Small intestine (tissue), 7 donors: ENCODE results near the gene RASSF3. TPM values are rescaled to one million over a fixed set of nuclear protein-coding genes. Genes with fewer than 3 reads are reported as not detected.
A peak's percentile ranks its signal among the peaks of the same experiment; 100 is the strongest.

Experiments used
- DNase-seq, 2 donors: peaks; one replicate each; pipeline versions ENCODE4 v3.0.0 to v3.0.0-alpha.2; 2013
- FAIRE-seq: peaks from 2 replicates; lab custom pipeline; 2012; peaks lifted over from hg19 to GRCh38; lab: Jason Lieb, UNC
- H3K27ac ChIP-seq, 3 donors: one replicate each; pipeline ENCODE4 v1.5.1; 2013; ENCODE audit warnings: low read length in 2 of 3, mild to moderate bottlenecking in 2 of 3, control low read depth in 1 of 3, inconsistent platforms in 1 of 3, low read depth in 1 of 3, moderate library complexity in 1 of 3
- H3K27me3 ChIP-seq, 3 donors: one replicate each; pipeline ENCODE4 v1.6.1; 2013; ENCODE audit warnings: low read length in 3 of 3, inconsistent platforms in 1 of 3; ENCODE audit not compliant: control insufficient read depth in 3 of 3, insufficient read depth in 3 of 3
- H3K36me3 ChIP-seq, 3 donors: one replicate each; pipeline ENCODE4 v1.6.1; 2013; ENCODE audit warnings: low read length in 3 of 3, inconsistent platforms in 1 of 3, low read depth in 1 of 3, mild to moderate bottlenecking in 1 of 3, moderate library complexity in 1 of 3; ENCODE audit not compliant: control insufficient read depth in 3 of 3, insufficient read depth in 2 of 3
- H3K4me1 ChIP-seq, 3 donors: one replicate each; pipeline ENCODE4 v1.6.1; 2013; ENCODE audit warnings: low read length in 2 of 3, inconsistent platforms in 1 of 3, low read depth in 1 of 3, mild to moderate bottlenecking in 1 of 3, moderate library complexity in 1 of 3; ENCODE audit not compliant: control insufficient read depth in 3 of 3, insufficient read depth in 2 of 3
- H3K4me3 ChIP-seq, 3 donors: one replicate each; pipeline ENCODE4 v1.5.1; 2013; ENCODE audit warnings: low read length in 3 of 3, control low read depth in 1 of 3, inconsistent platforms in 1 of 3, low read depth in 1 of 3, mild to moderate bottlenecking in 1 of 3, moderate library complexity in 1 of 3
- H3K9me3 ChIP-seq, 2 donors: one replicate each; pipeline ENCODE4 v1.6.1; 2013; ENCODE audit warnings: low read depth in 1 of 2, low read length in 1 of 2; ENCODE audit not compliant: control insufficient read depth in 2 of 2, insufficient read depth in 1 of 2
- WGBS, 3 donors: extraction: QIAGEN DNeasy Blood & Tissue Kit; methylation state at CpG; one replicate each; pipeline ENCODE4 v1.1.7; 2013; 5-methylcytosine and 5-hydroxymethylcytosine counted together
- polyA plus RNA-seq, 4 donors: library from polyadenylated mRNA; stranded (reverse) in 3 of 4; unstranded in 1 of 4; fragments of 200-250 nt in 3 of 4; fragments of 120-200 nt in 1 of 4; gene quantifications; one replicate each; pipeline versions ENCODE4 v1.2.1 to v1.2.3, GENCODE V29; 2013
- donor health status: healthy with polysubstance abuse.
- donor health status: control.
- donor health status: control.
- donor health status: Bipolar disorder and iron deficiency.
- donor health status: healthy.

RASSF3 gene
- polyA plus RNA-seq, 4 donors = 14.9 to 23.3 (median 21.9) TPM

DNA sequence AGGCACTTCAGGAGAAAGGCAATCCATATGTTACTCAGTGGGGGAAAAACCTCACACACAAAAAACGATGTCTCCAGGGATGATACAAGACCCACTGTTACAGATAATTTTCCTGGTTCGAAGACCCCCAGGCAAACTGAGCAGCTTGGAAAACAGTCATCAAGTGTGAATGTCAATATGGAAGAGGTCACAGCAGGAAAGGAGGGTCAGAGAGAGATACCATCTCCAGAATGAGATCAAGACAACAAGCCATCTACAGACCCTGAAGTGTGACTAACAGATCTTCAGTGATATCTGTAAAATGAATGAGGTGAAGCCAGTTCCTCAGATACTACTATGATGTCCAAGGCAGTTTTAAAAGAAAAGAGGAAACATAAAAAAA is 120.3 kb downstream of the RASSF3 start:
- Histone ChIP-seq H3K36me3 (peaks cover 7 to 43% (median 16%) of the 10 kb centered on the region in 3 donors), H3K27ac (peak overlapping the region in 2 of 3 donors; percentile 8 to 76), H3K4me3 (no peak overlapping the region), H3K27me3 (no peaks in the 10 kb centered on the region), H3K9me3 (no peaks in the 10 kb centered on the region), H3K4me1 (no peaks in the 10 kb centered on the region)
- DNase-seq = no peak
- no peak for FAIRE-seq
- WGBS, 3 donors = 59 to 78% (median 71%) methylated on average over 2 of the region's 2 CpGs

DNA sequence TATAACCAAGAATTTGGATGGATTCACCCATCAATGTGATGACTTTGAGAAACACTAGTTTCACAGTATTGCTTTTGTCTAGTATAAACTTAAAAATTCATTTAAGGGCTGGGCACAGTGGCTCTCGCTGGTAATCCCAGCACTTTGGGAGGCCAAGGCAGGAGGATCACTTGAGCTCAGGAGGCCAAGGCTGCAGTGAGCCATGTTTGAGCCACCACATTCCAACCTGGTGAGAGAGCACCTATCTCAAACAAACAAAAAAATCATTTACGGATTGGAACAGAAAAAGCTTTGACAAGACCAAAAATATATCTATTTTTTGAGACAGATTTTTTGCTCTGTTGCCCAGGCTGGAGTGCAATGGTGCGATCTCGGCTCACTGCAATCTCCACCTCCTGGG is 121.4 kb downstream of the RASSF3 start:
- Histone ChIP-seq H3K4me1 (no peaks in the 10 kb centered on the region), H3K27ac (no peak overlapping the region), H3K4me3 (no peak overlapping the region), H3K27me3 (no peaks in the 10 kb centered on the region), H3K36me3 (peaks cover 10 to 42% (median 20%) of the 10 kb centered on the region in 3 donors), H3K9me3 (no peaks in the 10 kb centered on the region)
- no peak for DNase-seq
- no peak for FAIRE-seq
- 95 to 97% (median 96%) methylated on average over 4 of the region's 4 CpGs for WGBS, 3 donors

DNA sequence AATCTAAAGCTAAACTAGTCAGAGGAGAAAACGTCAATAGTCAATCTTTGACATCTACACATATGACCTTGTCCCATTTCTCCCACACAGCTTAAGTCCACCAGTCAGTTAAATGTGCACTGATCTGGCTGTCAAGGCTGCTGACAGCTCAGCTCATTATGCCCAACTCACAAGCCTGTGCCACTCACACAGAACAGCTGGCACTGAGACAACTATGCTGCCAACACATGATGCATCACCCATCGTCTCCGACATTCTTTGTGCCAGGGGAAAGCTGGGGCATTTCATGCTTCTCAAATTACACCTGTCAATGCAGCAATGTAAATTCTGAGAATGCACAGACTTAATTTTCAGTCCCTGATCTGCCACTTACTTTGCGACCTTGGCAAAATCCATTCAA is 123.6 kb downstream of the RASSF3 start:
- DNase-seq (no peak), FAIRE-seq (no peak)
- H3K27me3 ChIP-seq = no peaks in the 10 kb centered on the region
- no peaks in the 10 kb centered on the region for H3K9me3 ChIP-seq
- H3K27ac ChIP-seq = no peak overlapping the region
- H3K36me3 ChIP-seq = peaks cover 10 to 48% (median 11%) of the 10 kb centered on the region in 3 donors
- 82 to 89% (median 85%) methylated on average over 4 of the region's 4 CpGs for WGBS, 3 donors
- H3K4me1 ChIP-seq = no peaks in the 10 kb centered on the region
- no peak overlapping the region for H3K4me3 ChIP-seq

DNA sequence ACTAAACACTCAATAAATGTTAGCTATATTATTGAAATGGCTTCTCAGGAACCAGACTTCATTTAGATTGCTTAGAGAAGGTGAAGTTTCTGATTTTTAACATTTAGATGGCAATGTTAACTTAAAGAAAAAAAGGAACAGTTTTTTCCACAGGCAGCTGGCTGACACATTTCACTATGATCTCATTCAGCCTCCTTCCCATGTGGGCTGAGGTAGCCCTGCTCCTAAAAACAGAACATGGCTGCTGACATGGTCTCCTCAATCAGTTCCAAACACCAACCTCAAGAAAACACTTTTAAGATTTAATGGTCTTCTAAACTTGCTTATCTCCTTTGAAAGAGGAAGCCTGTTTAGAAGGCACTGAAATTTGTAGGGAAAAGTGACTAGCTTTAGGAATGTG is 125.1 kb downstream of the RASSF3 start:
- Histone ChIP-seq H3K4me3 (no peak overlapping the region), H3K4me1 (no peaks in the 10 kb centered on the region), H3K27me3 (no peaks in the 10 kb centered on the region), H3K27ac (no peak overlapping the region), H3K36me3 (peaks cover 12 to 55% (median 19%) of the 10 kb centered on the region in 3 donors), H3K9me3 (no peaks in the 10 kb centered on the region)
- FAIRE-seq = no peak
- no peak for DNase-seq

DNA sequence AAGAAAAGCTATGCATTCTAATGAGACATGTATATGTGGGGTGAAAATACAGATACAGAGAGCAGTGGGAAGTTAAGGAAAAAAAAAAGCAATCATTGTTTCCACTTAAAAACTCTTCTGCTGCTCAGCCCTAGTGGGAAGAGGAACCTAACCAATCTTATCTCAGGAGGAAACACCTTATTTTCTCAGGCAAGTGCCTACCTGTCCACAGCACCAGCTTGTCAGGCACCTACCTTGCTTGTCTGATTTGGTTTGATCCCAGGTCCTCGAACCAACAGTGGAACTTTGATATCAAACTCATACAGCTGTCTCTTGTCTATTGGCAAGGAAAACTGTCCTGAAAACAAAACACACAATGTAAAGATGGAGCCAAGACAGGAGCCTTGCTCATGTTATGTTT is 126.5 kb downstream of the RASSF3 start:
- H3K4me3 ChIP-seq = no peak overlapping the region
- 38 to 51% (median 45%) methylated on average over 1 of the region's 1 CpG for WGBS, 3 donors
- H3K9me3 ChIP-seq = no peaks in the 10 kb centered on the region
- no peak for FAIRE-seq
- H3K27ac ChIP-seq = no peak overlapping the region
- no peak for DNase-seq
- no peaks in the 10 kb centered on the region for H3K27me3 ChIP-seq
- H3K36me3 ChIP-seq = peaks cover 12 to 56% (median 20%) of the 10 kb centered on the region in 3 donors
- no peaks in the 10 kb centered on the region for H3K4me1 ChIP-seq

DNA sequence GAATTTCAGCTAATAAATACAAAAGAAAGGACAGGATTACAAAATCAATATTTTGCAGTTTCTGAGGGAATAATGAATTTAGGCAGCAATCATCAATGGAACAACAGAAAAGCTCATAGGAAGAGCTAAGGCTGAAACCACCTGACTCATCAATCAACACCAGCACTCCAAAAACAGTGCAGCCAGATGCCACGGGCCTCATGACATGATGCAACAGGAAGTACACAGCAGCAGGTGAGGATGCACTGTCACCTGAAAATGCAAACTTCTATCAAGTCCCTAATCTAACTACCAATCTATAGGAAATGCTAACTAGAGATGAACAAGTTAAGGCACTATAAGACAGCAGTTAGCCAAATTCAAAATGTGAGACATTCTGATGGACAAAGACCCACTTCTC is 127.2 kb downstream of the RASSF3 start:
- no peak overlapping the region for H3K4me3 ChIP-seq
- DNase-seq = no peak
- no peaks in the 10 kb centered on the region for H3K27me3 ChIP-seq
- no peaks in the 10 kb centered on the region for H3K9me3 ChIP-seq
- 37 to 52% (median 44%) methylated on average over 1 of the region's 1 CpG for WGBS, 3 donors
- no peak overlapping the region for H3K27ac ChIP-seq
- no peak for FAIRE-seq
- H3K4me1 ChIP-seq = no peaks in the 10 kb centered on the region
- H3K36me3 ChIP-seq = peaks cover 14 to 55% (median 23%) of the 10 kb centered on the region in 3 donors

GRCh38 chr12:64739778-64740177 is 129.5 kb downstream of the RASSF3 start:
- FAIRE-seq (no peak), DNase-seq (no peak)
- Histone ChIP-seq H3K36me3 (peaks cover 20 to 41% (median 27%) of the 10 kb centered on the region in 3 donors), H3K4me3 (no peak overlapping the region), H3K27me3 (no peaks in the 10 kb centered on the region), H3K9me3 (no peaks in the 10 kb centered on the region), H3K4me1 (peaks cover 0 to 7% (median 0%) of the 10 kb centered on the region in 3 donors), H3K27ac (no peak overlapping the region)
- WGBS, 3 donors = 89 to 93% (median 91%) methylated on average over 2 of the region's 2 CpGs

DNA sequence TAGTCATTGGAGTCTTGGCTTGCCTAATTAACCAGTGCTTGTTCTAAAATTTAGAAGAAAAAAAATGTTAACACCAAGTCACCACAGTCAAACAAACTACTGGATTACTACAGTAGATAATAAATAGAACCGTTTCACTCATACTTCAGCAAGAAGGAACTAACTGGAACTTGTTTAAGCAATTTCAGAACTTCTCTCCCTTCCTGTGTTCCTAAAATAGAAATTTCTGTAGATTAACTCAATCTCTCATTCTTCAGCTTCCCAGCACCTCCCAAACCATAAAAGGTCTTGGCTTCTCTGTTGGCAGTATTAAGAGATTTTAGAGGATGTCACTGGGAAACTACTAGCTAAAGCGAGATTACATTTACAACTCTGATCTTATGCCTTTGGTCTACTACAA is 130.4 kb downstream of the RASSF3 start:
- DNase-seq = no peak
- Histone ChIP-seq H3K4me1 (peaks cover 0 to 8% (median 0%) of the 10 kb centered on the region in 3 donors), H3K36me3 (peaks cover 13 to 42% (median 30%) of the 10 kb centered on the region in 3 donors), H3K4me3 (no peak overlapping the region), H3K27ac (no peak overlapping the region), H3K27me3 (no peaks in the 10 kb centered on the region), H3K9me3 (no peaks in the 10 kb centered on the region)
- no peak for FAIRE-seq
- WGBS, 3 donors = 77 to 81% (median 80%) methylated on average over 2 of the region's 2 CpGs

- H3K27me3 ChIP-seq = no peaks in the 10 kb centered on the region
- FAIRE-seq = no peak
- no peak for DNase-seq
- H3K36me3 ChIP-seq = peaks cover 10 to 39% (median 25%) of the 10 kb centered on the region in 3 donors
- no peak overlapping the region for H3K4me3 ChIP-seq
- WGBS, 3 donors = 81 to 93% (median 87%) methylated on average over 3 of the region's 3 CpGs
- no peaks in the 10 kb centered on the region for H3K9me3 ChIP-seq
- peaks cover 0 to 8% (median 0%) of the 10 kb centered on the region in 3 donors for H3K4me1 ChIP-seq
- H3K27ac ChIP-seq = no peak overlapping the region
Measured at GRCh38 chr12:64742416-64742815, 132.1 kb downstream of the RASSF3 start.
